Lung (tissue), 12 donors: Measurements from ENCODE around the gene ULK2. TPM values are rescaled to one million over a fixed set of nuclear protein-coding genes. Genes with fewer than 3 reads are reported as not detected.

Experiments
- ATAC-seq: fragments of 200-7000 bp; cut with Tn5 transposase; one replicate; pipeline ENCODE4 v1.9.1; 2020; ENCODE audit warnings: moderate number of reproducible peaks; ENCODE audit not compliant: insufficient read depth, low FRiP score
- DNase-seq, 3 donors: peaks; one replicate each; pipeline ENCODE4 v3.0.0-alpha.2; 2013 to 2017
- H3K27ac ChIP-seq, 2 donors: one replicate each; pipeline ENCODE4 v1.5.1; 2013; ENCODE audit warnings: mild to moderate bottlenecking in 2 of 2, moderate library complexity in 2 of 2, control low read depth in 1 of 2, inconsistent platforms in 1 of 2, low read depth in 1 of 2, low read length in 1 of 2
- H3K27me3 ChIP-seq, 3 donors: one replicate each; pipeline ENCODE4 v1.5.1; 2013; ENCODE audit warnings: low read length in 2 of 3; ENCODE audit not compliant: control insufficient read depth in 3 of 3, insufficient read depth in 3 of 3
- H3K36me3 ChIP-seq, 4 donors: one replicate each; pipeline ENCODE4 v1.5.1; 2013; ENCODE audit warnings: low read length in 4 of 4, mild to moderate bottlenecking in 1 of 4, moderate library complexity in 1 of 4; ENCODE audit not compliant: control insufficient read depth in 4 of 4, insufficient read depth in 4 of 4
- H3K4me1 ChIP-seq, 5 donors: one replicate each; pipeline ENCODE4 v1.5.1; 2013; ENCODE audit warnings: low read length in 5 of 5, mild to moderate bottlenecking in 2 of 5, moderate library complexity in 1 of 5; ENCODE audit not compliant: control insufficient read depth in 5 of 5, insufficient read depth in 5 of 5
- H3K4me3 ChIP-seq: one replicate; pipeline ENCODE4 v1.5.1; 2013; ENCODE audit warnings: mild to moderate bottlenecking, control low read depth, moderate library complexity
- H3K9ac ChIP-seq, 2 donors: one replicate each; pipeline ENCODE4 v1.5.1; 2013; ENCODE audit warnings: low read length in 2 of 2, control low read depth in 1 of 2; ENCODE audit not compliant: insufficient read depth in 1 of 2
- H3K9me3 ChIP-seq, 4 donors: one replicate each; pipeline ENCODE4 v1.5.1; 2013; ENCODE audit warnings: low read length in 3 of 4, mild to moderate bottlenecking in 1 of 4, moderate library complexity in 1 of 4; ENCODE audit not compliant: control insufficient read depth in 4 of 4, insufficient read depth in 3 of 4
- CTCF ChIP-seq: IDR thresholded peaks from 2 replicates; pipeline ENCODE4 v1.5.1; 2012; ENCODE audit warnings: mild to moderate bottlenecking; ENCODE audit errors: control extremely low read depth, extremely low read depth
- WGBS, 2 donors: extraction: QIAGEN DNeasy Blood & Tissue Kit; methylation state at CpG; one replicate each; pipeline ENCODE4 v1.1.7; 2013; 5-methylcytosine and 5-hydroxymethylcytosine counted together
- polyA plus RNA-seq, 2 donors: library from polyadenylated mRNA; stranded (reverse); fragments of 200-250 nt; gene quantifications; one replicate each; pipeline ENCODE4 v1.2.1, GENCODE V29; 2013
- total RNA-seq, 2 donors: library from RNA; depleted of rRNA in 1 of 2; stranded (reverse); fragments of >200 nt in 1 of 2; gene quantifications; one replicate each; pipeline ENCODE4 v1.2.1, GENCODE V29; 2014 to 2021
- donor health status: control.
- donor health status: control.
- donor health status: Bipolar disorder and iron deficiency.
- donor health status: healthy.
- donor health status: DM: yes; HTN: yes; CAD: no.

Gene ULK2
- total and polyA plus RNA-seq, 4 donors: 5.8 to 61.4 (median 16.5) TPM

GRCh38 chr17:19800571-19800970, 67.2 kb downstream of the ULK2 start:
- ATAC-seq (no peak), DNase-seq (no peak)
- Histone ChIP-seq H3K4me3 (no peak overlapping the region), H3K4me1 (no peaks in the 10 kb centered on the region), H3K9me3 (peaks cover 0 to 11% (median 7%) of the 10 kb centered on the region in 4 donors), H3K27ac (no peak overlapping the region), H3K27me3 (no peaks in the 10 kb centered on the region), H3K36me3 (peaks cover 16 to 53% (median 36%) of the 10 kb centered on the region in 4 donors), H3K9ac (no peak overlapping the region)
- no peak for TF ChIP-seq CTCF
- WGBS, 2 donors: 93% methylated on average over 1 of the region's 1 CpG

- no peak for DNase-seq
- no peaks in the 10 kb centered on the region for H3K27me3 ChIP-seq
- H3K27ac ChIP-seq: no peak overlapping the region
- no peak for ATAC-seq
- TF ChIP-seq CTCF: no peak
- 97 to 99% methylated on average over 2 of the region's 2 CpGs for WGBS, 2 donors
- no peaks in the 10 kb centered on the region for H3K4me1 ChIP-seq
- no peak overlapping the region for H3K9ac ChIP-seq
- H3K36me3 ChIP-seq: peaks cover 16 to 61% (median 39%) of the 10 kb centered on the region in 4 donors
- peaks cover 0 to 11% (median 9%) of the 10 kb centered on the region in 4 donors for H3K9me3 ChIP-seq
- H3K4me3 ChIP-seq: no peak overlapping the region
These were observed 67.9 kb downstream of the ULK2 start for GRCh38 chr17:19799796-19800195.

DNA sequence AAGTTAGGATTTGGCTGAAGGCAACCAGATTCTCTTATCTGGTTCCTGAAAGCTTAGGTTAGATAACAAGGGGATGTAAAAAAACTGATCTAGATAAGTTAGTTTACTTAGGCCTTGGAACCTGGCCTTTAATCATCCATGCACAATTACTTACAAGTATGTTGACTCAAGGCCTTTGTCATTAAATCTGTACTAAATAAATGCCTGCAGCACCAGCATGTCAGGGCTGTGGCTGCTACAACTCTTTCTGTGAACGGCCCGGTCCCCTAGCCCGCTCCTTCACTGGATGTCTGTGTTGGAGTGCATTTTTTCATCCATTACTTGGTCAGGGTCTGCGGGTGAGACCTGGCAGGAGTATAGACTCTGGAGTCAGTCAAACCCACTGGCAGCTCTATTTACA, 71.3 kb downstream of the ULK2 start:
- H3K36me3 ChIP-seq: peaks cover 17 to 76% (median 50%) of the 10 kb centered on the region in 4 donors
- 99% methylated on average over 4 of the region's 4 CpGs for WGBS, 2 donors

More for the DNA sequence above, 71.3 kb downstream of the ULK2 start:
- no peak for DNase-seq
- TF ChIP-seq CTCF: no peak
- no peak for ATAC-seq
- Histone ChIP-seq H3K9me3 (peaks cover 0 to 15% (median 9%) of the 10 kb centered on the region in 4 donors), H3K27ac (no peak overlapping the region), H3K27me3 (no peaks in the 10 kb centered on the region), H3K4me1 (no peaks in the 10 kb centered on the region), H3K9ac (no peak overlapping the region), H3K4me3 (no peak overlapping the region)
